Jurkat, Clone E6-1 (cell line): ENCODE data around the gene ANKH.

Experiments
- DNase-seq: peaks from one replicate; pipeline ENCODE4 v3.0.0-alpha.2; 2011; ENCODE audit warnings: low read depth, low spot score
- H3K4me3 ChIP-seq: 2 replicates; pipeline ENCODE4 v1.5.1; 2011; ENCODE audit warnings: mild to moderate bottlenecking, low read length, control low read depth, moderate library complexity

The ANKH gene

DNA sequence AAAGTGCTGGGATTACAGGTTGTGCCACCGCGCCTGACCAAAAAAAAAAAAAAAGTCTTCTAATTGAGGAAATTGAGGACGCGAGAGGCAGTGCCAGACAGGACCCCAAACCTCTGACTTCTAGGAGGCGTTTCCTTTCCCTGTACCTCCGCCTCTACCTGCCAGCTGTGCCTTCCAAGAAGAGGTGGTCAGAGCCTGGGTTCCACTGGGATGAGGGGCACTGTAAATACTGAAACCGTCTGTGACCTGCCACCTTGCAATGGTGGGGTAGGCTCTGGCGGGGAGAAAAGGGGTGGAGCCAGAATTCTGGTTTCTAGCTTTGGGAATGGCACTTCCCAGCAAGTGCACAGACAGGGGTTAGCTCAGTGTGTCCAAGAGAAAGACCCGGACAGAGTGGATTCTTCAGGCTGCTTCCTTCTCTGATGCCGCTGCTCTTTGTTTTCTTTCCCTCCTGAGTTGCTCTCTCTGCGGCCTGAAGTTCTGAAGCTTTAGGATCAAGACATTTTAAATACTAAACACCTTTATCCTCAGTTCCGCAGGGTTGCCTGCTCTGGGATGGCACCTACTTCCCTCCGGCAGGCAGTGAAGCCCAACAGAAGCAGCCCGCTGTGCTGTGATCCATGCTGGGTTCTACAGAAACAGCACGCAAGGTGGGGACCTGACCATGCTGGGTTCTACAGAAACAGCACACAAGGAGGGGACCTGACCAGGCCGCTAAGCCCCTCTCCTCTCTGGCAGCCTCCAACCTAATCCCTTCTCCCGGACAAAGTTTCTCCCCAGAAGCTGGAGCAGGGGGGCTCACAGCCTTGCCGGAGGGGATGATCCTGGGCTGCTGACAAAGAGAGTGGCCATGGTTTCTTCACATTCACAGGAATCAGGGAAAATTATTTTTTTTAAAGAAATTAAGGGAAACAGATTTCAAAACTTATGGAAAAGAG, 141.9 kb downstream of the ANKH start:
- no peak for DNase-seq
- H3K4me3 ChIP-seq, result no peak overlapping the region

DNA sequence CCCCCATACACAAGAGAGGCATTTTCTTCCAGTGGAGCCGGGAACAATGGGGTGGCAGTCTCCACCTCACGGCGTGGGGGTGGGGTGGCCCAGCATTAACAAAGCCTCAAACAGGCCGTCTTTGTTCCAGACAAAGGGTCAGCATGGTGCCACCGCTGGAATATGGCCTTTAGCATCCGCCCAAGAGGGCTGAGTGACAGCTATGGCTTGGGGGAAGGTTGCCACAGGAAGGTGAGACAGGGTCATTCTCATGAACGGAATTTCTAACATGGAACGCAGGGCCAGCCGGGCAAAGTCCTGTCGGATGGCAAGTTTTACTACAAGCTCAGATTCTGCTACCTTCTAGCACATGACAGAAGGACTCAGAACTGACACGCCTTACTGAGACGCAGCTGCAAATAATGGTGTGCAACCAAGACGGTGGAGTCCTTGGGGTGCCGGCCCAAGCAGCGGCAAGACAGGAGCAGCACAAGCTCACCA, 143.1 kb downstream of the ANKH start:
- DNase-seq, result no peak
- H3K4me3 ChIP-seq, result no peak overlapping the region

DNA sequence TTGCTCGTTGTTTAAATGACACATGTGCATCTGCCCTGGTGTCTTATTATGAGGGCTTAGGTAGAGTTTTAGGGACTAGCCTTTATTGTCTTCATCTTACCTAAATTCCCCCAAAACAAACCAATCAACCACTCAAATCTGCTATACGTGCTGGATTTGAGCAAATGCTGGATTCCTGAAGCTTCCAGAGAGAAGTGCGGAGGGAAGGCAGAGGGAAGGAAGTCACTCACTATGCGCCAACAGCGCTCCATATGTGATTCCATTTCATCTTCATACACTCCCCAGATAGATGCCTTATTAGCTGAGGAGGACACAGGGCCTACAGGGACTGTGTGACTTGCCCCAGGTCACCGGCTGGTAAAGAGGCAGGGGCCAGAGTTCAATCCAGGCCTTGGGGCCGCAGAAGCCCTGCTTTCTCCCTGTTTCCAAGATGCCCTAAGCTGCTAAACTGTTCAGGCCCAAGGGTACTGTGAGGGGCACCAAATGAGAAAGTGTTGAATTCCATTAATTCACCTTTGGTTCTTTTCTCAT, 143.6 kb downstream of the ANKH start:
- DNase-seq, result no peak
- H3K4me3 ChIP-seq, result no peak overlapping the region

DNA sequence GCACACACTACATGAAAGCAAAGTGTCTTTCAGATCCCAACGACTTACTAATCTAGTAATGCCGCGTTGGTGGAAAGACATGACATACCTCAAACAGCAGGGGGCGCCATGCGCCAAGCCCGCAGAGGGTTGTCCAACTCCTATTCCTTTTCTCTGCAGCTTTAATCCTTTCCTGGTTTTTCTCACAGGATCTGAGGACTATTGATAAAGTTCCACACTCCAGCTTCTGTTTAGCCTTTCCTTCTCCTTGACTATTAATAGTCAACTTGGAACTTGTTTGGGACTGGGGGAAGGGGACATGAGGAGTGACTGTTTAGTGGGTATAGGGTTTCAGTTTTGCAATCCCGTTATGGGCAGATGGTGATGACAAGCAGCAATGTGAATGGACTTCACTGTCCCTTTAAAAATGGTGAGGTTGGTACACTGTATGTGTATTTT, 144.1 kb downstream of the ANKH start:
- H3K4me3 ChIP-seq, result no peak overlapping the region
- DNase-seq, result peak; percentile 64

DNA sequence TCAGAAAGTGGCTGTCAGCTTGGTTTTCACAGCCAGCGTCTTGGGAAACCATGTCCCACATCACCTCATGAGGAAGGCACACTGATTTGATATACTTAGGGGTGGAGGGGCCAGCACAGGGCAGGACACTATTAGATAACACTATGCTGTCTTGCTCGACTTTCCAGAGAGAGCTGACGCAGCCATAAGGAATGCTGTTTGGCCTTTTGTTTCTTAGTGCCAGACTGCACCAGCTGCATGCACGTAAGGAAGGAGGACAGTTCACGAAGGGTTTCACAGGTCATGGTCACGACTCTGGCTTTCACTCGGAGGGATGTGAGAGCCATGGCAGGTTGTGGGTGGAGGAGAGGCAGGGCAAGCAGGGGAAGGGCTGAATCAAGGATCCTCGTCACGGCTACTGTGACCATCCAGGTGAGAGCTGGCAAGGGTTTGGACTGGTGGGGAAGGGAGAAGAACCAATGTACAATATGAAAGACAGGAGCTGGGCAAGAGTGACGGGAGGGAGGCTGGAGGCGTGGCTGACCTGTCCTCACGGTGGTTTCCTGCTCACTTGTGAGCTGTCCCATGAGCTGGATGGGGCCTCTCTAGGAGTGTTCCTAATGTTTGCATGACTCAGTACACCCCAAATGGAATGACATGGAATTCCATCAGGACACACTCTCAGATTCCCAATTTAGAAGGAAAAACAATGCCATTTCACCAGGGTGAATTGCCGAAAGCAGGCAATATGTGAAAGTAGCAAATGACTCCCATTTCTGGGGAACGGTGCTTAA, 145.3 kb downstream of the ANKH start:
- DNase-seq, result no peak
- H3K4me3 ChIP-seq, result no peak overlapping the region

DNA sequence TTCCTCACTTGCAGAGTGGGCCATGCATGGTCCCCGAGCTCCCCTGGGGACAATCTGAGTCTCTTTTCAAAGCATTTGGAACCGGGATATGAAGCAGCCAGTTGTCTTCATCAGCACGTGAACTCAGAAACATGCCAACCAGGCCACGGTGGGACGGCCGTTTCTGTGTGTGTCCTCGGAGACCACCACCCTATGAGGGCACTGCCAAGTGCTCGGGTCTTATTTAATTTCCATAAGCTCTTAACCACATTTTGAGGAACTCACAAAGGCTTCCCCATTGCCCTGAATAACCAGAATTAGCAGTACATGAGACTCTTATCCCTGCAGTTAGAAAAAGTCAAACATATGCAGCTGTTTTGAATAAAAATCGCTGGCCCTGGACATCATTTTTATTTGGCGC, 146.9 kb downstream of the ANKH start:
- DNase-seq, result no peak
- no peak overlapping the region for H3K4me3 ChIP-seq

DNA sequence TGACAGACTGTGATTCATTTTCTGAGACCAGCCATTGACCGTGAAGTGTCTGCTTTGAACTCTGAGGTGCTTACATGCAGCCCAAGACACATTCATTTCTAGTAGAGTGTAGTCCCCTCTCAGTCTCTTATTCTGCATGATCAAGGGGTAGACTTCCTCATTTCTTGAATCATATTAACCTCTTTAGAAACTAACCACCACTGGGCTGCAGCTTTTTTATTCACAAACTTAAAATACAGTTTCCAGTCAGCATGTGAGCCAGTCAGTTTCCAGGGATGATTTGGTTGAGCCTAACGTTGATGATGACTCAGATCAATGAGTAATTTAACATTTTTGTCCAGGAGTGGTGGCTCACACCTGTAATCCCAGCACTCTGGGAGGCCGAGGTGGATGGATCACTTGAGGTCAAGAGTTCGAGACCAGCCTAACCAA, 147.9 kb downstream of the ANKH start:
- H3K4me3 ChIP-seq, result no peak overlapping the region
- no peak for DNase-seq

DNA sequence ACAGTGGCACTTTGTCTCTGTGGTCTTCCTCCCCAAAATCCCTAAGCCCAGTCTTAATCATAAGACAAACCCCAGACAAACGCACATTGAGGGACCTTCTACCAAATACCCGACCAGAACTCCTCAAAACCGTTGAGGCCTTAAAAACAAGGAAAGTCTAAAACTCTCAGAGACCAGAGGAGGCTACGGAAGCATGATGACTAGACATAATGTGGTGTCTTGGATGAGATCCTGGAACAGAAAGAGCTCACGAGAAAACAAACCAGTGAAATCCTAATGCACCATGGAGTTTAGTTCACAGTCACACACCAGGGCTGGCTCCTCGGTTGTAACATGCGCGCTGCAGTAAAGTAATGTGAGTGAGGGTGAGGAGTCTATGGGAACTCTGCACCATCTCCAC, 148.7 kb downstream of the ANKH start:
- no peak overlapping the region for H3K4me3 ChIP-seq
- DNase-seq, result no peak

DNA sequence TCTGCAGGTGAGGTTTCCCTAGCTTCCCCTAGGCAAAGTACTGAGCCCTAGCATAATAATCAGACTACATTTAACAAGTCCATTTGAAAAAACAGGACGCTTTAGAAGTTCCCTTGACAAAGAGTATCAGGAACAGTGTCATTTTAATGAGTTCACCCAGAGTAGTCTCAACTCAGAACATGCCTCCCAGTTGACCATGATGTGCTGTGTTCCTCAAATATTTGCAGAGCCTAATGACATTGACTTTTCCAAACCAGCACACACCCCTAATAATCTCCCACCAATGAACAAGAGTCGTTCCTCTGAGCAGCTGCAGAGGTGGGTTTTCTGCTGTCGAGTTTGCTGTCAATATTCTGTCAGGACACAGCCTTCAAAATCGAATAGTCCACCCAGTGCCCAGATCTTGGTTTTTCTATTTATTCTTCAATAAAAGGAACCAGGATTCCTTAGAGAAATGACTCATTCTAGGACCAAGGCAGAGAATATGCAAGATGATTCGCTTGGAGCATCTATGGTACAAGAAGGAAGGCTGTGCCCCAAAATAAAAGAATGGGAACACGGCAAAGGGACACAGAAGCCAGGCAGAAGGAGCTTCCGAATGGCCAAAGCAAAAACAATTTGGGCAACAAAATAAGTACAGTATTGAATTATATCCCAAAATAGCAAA, 149.5 kb downstream of the ANKH start:
- no peak overlapping the region for H3K4me3 ChIP-seq
- no peak for DNase-seq

DNA sequence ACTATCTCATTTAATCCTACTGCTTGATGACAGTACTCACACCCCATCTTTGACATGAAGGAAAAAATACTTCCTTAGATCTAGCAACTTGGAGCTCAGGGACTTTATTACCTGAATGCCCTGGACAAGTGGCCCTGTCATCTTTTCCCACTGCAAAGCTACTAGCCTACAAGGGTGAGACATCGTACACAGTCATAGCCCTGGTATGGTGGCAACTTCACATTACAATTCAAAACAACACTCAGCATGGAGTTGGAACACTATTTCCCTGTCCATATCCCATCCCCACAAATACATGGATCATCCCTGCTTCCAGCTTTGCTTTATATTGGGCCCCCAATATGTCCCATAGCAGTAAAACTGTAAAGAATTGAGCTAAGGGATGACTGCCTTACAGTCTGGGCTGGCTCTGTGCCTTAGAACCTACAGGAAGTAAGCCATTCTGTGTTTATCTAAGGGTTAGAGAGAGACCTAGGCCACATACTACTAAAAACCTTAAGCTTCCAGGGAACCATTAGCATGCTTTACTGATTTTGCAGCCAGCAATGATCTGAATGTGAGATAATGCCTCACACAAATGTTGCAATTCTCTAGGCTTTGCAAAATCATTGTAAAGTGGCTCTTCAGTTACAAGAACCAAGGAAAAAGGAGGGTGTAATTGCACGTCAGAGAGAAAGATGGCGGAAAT, 151.2 kb downstream of the ANKH start:
- no peak for DNase-seq
- H3K4me3 ChIP-seq, result no peak overlapping the region

DNA sequence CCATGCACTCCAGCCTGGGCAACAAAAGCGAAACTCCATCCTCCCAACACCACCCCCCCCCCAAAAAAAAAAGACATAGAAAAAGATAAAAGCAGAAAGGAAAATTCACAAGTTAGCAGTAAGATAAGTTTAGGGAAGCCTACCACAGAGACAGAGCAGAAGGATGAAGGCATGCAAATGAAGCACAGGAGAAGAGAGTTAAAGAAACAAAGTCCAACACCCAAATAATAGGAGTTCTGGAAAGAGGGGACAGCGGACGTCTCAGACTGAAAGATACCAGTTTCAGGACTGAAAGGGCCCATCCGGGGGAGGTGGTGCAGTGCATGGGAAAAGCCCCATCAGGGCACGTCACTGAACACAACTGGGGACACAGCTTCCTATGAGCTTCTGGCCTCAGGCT, 152.8 kb downstream of the ANKH start:
- DNase-seq, result no peak
- no peak overlapping the region for H3K4me3 ChIP-seq

DNA sequence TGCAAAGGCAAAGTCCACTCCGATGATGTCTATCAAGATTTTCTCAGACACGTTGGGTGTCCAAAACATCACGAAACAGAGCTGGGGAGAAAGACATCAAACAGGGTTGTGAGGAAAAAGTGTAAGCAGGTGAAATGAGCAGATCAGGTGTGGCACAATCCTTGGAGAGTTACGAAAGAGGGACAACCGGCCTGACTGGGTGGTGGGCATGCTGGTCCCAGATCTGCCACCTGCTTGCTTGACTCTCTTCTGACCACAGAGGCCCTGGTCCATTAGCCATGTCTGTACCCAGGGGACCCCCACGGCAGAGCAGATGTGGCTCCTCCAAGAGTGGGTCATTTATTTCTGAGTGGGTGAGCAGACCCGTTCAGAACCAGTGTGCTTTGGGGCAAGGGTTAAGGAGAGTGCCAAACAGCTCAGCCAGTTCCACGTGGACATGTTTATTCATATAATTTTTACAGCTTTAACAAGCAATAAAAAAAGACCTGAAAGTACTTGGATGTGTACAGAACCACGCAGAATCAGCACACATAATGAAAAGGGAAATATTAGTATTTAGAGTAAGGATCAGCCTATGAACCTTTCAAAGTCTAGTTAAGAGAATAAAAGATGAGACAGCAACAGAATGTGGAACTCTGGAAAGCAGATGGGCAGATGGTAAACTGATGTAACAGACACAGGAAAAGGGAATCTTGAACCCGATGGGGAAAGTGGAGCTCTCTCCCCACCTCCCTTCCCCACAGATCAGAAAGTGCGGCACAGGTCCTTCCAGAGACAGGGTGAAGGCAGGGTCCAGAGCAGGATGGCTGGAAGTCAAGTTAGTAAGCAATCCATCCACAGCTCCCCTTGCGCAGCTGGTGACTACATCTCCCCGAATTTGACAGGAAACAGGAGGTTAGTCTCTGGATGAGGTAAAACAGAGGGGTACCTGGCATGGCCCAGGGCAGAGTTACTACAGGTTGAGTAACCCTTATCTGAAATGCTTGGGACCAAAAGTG, 154.5 kb downstream of the ANKH start:
- no peak for DNase-seq
- H3K4me3 ChIP-seq, result no peak overlapping the region

DNA sequence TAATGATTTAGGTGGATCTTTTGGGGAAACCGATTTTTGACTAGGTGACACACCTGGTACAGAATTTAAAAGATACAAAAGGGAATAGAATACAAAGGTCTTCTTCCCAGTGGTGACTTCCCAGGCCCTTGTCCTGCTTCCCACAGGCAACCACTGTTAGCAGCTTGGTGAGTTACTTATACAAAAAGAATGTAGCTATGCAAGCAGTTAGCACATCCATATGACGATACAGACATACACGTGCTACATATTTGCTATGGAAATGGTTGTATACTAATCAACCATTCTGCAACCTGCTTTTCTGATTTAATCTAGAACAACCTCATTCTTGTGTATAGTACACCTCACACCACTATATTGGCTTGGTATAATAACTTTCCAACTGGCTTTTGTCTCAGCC, 156.1 kb downstream of the ANKH start:
- no peak for DNase-seq
- H3K4me3 ChIP-seq, result no peak overlapping the region

DNA sequence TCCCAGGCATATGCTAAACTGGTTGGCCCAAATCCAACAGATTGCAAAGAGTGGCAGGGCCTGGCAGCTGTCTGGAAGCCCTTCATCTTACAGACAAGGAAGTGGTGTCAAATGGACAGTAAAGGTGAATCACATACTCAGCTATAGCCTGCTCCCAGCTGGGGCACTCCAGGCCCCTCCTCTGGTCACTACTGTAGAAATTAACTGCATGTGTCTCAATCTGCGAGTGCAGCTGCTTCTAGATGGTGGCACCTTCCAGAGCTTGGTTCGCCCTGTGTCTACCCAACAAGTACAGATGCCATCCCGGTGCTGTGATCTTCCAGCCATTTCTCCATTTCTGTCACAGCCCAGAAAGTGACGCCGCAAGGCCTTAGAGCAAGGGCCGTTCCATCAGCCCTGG, 156.9 kb downstream of the ANKH start:
- DNase-seq, result no peak

DNA sequence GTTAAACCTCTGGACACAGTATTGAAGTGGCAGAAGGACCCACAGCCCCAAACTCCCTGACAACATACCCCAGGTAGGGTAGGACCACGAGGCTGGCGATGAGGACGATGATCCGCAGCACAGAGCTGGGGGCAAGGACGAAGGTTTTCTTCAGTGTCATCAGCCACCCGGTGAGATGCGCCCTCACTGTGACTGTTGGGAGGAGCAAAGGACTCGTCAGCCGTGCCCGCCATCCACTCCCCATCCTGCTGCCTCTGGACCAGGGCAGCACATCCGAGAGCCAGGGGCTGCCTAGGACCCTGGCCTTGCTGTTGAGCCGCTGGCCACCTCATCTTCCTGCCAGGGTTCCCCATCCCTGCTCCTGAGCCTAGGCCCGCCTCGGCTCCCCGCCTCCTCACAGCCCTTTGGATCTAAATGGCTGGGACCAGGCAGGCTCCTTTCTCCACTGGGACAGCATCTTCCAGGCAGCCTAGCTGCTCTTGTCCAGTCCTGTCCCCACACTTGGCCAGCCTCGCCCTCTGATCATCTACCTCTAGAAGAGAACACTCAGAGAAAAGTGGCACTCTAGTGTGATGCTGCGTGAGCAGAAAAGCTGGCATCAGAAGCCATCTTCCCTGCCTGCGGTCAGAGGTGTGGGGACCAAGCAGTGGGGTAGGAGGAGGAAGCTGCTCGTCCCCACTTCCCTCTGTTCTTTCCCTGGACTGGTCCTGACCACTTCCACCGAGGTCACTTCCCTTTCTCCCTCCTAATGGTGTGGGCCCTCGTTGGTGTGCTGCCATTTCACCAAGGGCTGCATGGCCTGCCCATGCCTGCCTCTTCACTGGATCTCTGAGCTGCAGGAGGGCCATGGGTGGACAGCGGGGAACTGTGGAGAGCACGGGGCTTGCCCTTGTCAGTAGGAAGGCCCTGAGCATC, 157.8 kb downstream of the ANKH start:
- H3K4me3 ChIP-seq, result no peak overlapping the region
- DNase-seq, result no peak

More for the DNA sequence above, 156.9 kb downstream of the ANKH start:
- no peak overlapping the region for H3K4me3 ChIP-seq

DNA sequence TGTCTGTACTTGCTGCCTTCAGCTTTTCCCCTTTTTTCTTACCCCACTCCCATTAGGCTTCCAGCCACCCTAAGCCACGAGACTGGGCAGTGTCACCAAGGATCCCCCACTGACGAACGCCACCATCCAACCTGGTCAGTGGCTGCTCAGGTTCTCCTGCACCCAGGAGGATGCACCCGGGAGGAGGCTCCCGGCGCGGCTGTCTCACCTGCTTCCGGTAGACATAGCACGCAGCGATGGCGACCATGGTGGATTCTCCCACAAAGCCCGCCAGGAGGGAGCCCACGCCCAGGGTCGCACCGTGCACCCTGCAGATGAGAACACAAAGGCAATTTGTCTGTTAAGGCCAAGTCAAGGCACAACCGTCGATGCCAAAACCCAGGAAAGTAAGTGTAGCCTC, 158.9 kb downstream of the ANKH start:
- DNase-seq, result no peak
- no peak overlapping the region for H3K4me3 ChIP-seq

DNA sequence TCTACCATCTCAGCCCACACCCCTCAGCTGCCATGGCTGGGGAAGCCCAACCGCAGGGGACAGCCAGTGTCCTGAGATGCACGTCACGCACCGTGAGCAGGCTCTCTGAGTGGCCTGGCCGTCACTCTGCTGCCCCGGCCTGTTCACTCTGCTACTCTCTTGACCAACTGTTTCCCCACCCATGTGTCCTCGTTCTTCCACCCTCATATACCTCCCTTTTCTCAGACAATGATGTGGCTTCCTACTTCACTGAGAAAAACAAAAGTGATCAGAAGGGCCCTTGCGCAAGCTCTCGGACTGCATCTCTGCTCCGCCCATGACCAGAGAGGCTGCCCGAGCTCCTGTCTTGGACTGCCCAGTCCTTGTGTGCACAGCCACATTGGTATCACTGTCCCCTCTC, 159.4 kb downstream of the ANKH start:
- no peak for DNase-seq
- no peak overlapping the region for H3K4me3 ChIP-seq
